Pulmonary artery endothelial cell (primary cell): ENCODE measurements around the gene ANKS3. TPM values are rescaled to one million over a fixed set of nuclear protein-coding genes. Genes with fewer than 3 reads are reported as not detected.

Experiments
- DNase-seq: peaks from one replicate; pipeline ENCODE4 v3.0.0-alpha.2; 2011; ENCODE audit warnings: low read depth, low spot score
- total RNA-seq: library from RNA; depleted of rRNA; stranded (reverse); fragments of >200 nt; gene quantifications from 2 replicates; pipeline ENCODE4 v1.2.3, GENCODE V29; 2014

Gene ANKS3
- total RNA-seq, 1 donor from 2014 or later, result 14.3 TPM

GRCh38 chr16:4685776-4686496, 48.1 kb downstream of the ANKS3 start:
- DNase-seq, result no peak

- no peak for DNase-seq
Observed at GRCh38 chr16:4685292-4685691, 48.8 kb downstream of the ANKS3 start.

GRCh38 chr16:4684763-4685162, 49.3 kb downstream of the ANKS3 start:
- no peak for DNase-seq

- DNase-seq, result no peak
Observed at GRCh38 chr16:4684058-4684715, 49.9 kb downstream of the ANKS3 start.

- no peak for DNase-seq
Observed at GRCh38 chr16:4683255-4684057, 50.6 kb downstream of the ANKS3 start.

- no peak for DNase-seq
Observed at GRCh38 chr16:4682616-4683254, 51.3 kb downstream of the ANKS3 start.

- no peak for DNase-seq
Observed at GRCh38 chr16:4682084-4682591, 51.9 kb downstream of the ANKS3 start.

GRCh38 chr16:4681471-4682083, 52.5 kb downstream of the ANKS3 start:
- DNase-seq, result no peak

GRCh38 chr16:4680673-4681470, 53.2 kb downstream of the ANKS3 start:
- DNase-seq, result no peak

DNA sequence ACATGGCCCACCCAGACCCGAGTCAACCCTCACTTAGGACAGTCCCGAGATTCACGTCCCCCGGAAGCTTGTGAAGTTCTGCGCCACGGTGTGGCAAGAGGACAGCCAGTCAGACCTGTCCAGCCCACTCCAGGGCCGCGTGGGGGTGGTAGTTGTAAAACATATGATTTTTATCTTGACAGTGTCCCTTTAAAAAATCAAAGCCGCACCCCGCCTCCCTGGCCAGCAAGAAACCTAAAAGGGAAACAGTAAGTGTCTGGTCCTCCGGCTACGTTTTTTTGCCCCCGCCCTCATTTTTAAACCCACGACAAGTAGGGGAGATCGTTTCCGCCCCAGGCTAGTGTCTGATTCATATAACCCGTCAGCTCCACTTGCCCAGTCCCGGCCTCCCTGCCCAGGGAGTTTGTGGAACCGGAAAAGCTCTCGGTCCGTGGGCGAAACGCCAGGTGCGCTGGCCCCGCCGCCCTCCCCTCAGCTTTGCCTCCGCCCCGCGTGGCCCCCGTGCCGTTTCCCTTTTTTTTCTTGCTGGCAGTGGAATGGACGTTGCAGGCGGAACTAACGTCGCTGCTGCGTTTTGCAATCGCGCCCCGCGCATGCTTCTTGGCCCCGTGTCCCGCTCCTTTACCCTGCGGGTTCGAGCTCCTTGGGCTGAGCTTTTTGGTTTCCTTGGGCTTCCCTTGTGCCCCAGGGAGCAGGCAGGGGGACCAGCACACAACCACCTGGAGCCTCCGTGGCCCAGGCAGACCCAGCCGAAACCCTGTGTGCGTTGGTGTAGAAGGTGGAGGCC, 54.0 kb downstream of the ANKS3 start:
- no peak for DNase-seq

- DNase-seq, result no peak
Observed at GRCh38 chr16:4679156-4679849, 54.8 kb downstream of the ANKS3 start.

- no peak for DNase-seq
Observed at GRCh38 chr16:4678596-4678995, 55.5 kb downstream of the ANKS3 start.

- DNase-seq, result no peak
Observed at GRCh38 chr16:4677994-4678393, 56.1 kb downstream of the ANKS3 start.

GRCh38 chr16:4677390-4677789, 56.7 kb downstream of the ANKS3 start:
- DNase-seq, result no peak

GRCh38 chr16:4676831-4677230, 57.2 kb downstream of the ANKS3 start:
- no peak for DNase-seq

GRCh38 chr16:4675864-4676786, 57.9 kb downstream of the ANKS3 start:
- DNase-seq, result no peak

GRCh38 chr16:4674926-4675530, 59.0 kb downstream of the ANKS3 start:
- no peak for DNase-seq
